HEK293T (cell line): ENCODE data around the gene SPAG6.

ENCODE experiments used
- BHLHE40 ChIP-seq: fragments of 450-650 bp; IDR thresholded peaks from 2 replicates; pipeline ENCODE4 v1.6.1; 2016; ENCODE audit warnings: mild to moderate bottlenecking, moderate library complexity, borderline replicate concordance
- ELF4 ChIP-seq: fragments of 450-650 bp; IDR thresholded peaks from 2 replicates; pipeline ENCODE4 v1.6.1; 2017; ENCODE audit warnings: antibody characterized with exemption
- FOXK2 ChIP-seq: fragments of 450-650 bp; IDR thresholded peaks from 2 replicates; pipeline ENCODE4 v1.6.1; 2016; ENCODE audit warnings: mild to moderate bottlenecking
- FOXM1 ChIP-seq: fragments of 450-650 bp; IDR thresholded peaks from 2 replicates; pipeline ENCODE4 v1.6.1; 2017; ENCODE audit warnings: mild to moderate bottlenecking, borderline replicate concordance
- HDGF ChIP-seq: fragments of 450-650 bp; IDR thresholded peaks from 2 replicates; pipeline ENCODE4 v1.6.1; 2017; ENCODE audit warnings: antibody characterized with exemption, borderline replicate concordance
- L3MBTL2 ChIP-seq: fragments of 450-650 bp; conservative IDR thresholded peaks from 2 replicates; pipeline ENCODE4 v1.6.1; 2016; ENCODE audit warnings: mild to moderate bottlenecking
- LEF1 ChIP-seq: fragments of 450-650 bp; IDR thresholded peaks from 2 replicates; pipeline ENCODE4 v1.6.1; 2017; ENCODE audit warnings: mild to moderate bottlenecking, borderline replicate concordance
- NFRKB ChIP-seq: fragments of 450-650 bp; IDR thresholded peaks from 2 replicates; pipeline ENCODE4 v1.6.1; 2016; ENCODE audit warnings: mild to moderate bottlenecking, moderate library complexity
- PKNOX1 ChIP-seq: fragments of 450-650 bp; IDR thresholded peaks from 2 replicates; pipeline ENCODE4 v1.6.1; 2016
- SP1 ChIP-seq: fragments of 450-650 bp; IDR thresholded peaks from 2 replicates; pipeline ENCODE4 v1.6.1; 2017
- TARDBP ChIP-seq: fragments of 450-650 bp; IDR thresholded peaks from 2 replicates; pipeline ENCODE4 v1.6.1; 2016
- ZNF384 ChIP-seq: fragments of 450-650 bp; IDR thresholded peaks from 2 replicates; pipeline ENCODE4 v1.6.1; 2016

DNA sequence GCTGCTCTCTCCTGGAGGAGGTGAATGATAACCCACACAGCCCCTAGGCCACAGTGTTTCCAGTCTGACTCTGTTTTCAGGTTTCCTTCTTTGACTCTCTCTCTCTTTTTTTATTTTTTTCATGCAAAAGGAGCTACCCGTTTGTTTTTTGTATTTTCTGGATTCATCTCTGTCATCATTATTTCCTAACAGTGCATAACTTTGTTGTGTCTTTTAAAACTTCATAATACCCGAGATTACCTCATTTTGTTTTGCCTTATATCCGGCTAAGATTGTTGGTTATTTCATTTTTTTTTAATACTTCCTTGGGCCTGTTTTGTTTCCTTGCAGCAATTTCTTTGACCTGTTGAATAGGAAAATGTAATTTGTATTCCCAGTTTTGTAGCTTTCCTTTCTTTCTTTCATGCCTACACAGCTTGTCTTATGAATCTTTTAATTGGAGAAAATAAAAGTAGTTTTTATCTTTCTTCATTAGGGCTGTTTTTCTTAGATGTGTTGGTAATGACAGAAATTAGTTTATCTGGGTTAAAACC, 72.5 kb downstream of the SPAG6 start:
- TF ChIP-seq TARDBP: no peak
- 0 out of 2 replicates have a peak, but pooled peaks have one; percentile 31 for TF ChIP-seq ZNF384
- TF ChIP-seq NFRKB: no peak
- TF ChIP-seq FOXM1: no peak
- no peak for TF ChIP-seq FOXK2
- TF ChIP-seq LEF1: no peak
- no peak for TF ChIP-seq ELF4
- no peak for TF ChIP-seq HDGF
- no peak for TF ChIP-seq L3MBTL2
- TF ChIP-seq SP1: no peak
- no peak for TF ChIP-seq BHLHE40
- no peak for TF ChIP-seq PKNOX1
